ENCODE measurements around the gene ZMPSTE24. TPM values are rescaled to one million over a fixed set of nuclear protein-coding genes. Genes with fewer than 3 reads are reported as not detected.

ZMPSTE24 gene
- total and polyA plus RNA-seq, 12 donors = 14.2 to 100 (median 42.2) TPM

- no peak for DNase-seq
- Histone ChIP-seq H3K27me3 (no peaks in the 10 kb centered on the region), H3K36me3 (replicated peaks in 1 of 2) (no peaks in the 10 kb centered on the region), H3K4me3 (no peak overlapping the region), H3K9me3 (replicated peaks in 1 of 3) (no peaks in the 10 kb centered on the region), H3K4me1 (replicated peaks in 1 of 2) (no peaks in the 10 kb centered on the region), H3K27ac (no peak overlapping the region)
- intact Hi-C loops (cut with DNase I) = no loop called here
- no peak for TF ChIP-seq POLR2A (IDR thresholded peaks at IDR 0.05)
- no peak for TF ChIP-seq CTCF (IDR thresholded peaks at IDR 0.05)
- WGBS, 4 donors = 61 to 66% (median 63%) methylated on average over 4 of the region's 4 CpGs
Observed at GRCh38 chr1:40244138-40244744, 13.8 kb upstream of the ZMPSTE24 start.

GRCh38 chr1:40245686-40246085 is 12.3 kb upstream of the ZMPSTE24 start:
- no peak for TF ChIP-seq CTCF (IDR thresholded peaks at IDR 0.05)
- TF ChIP-seq POLR2A (IDR thresholded peaks at IDR 0.05) = no peak
- Histone ChIP-seq H3K4me1 (replicated peaks in 1 of 2) (no peaks in the 10 kb centered on the region), H3K27me3 (no peaks in the 10 kb centered on the region), H3K36me3 (replicated peaks in 1 of 2) (no peaks in the 10 kb centered on the region), H3K4me3 (no peak overlapping the region), H3K9me3 (replicated peaks in 1 of 3) (no peaks in the 10 kb centered on the region), H3K27ac (no peak overlapping the region)
- 87 to 93% (median 93%) methylated on average over 3 of the region's 3 CpGs for WGBS, 4 donors
- DNase-seq = no peak
- intact Hi-C loops (cut with DNase I) = no loop called here

GRCh38 chr1:40247655-40248054 is 10.4 kb upstream of the ZMPSTE24 start, which contains the start of gene TMCO2:
TMCO2 (plus strand) TSS chr1:40247937; CDS start chr1:40247994, 57 bp downstream.
- Histone ChIP-seq H3K9me3 (replicated peaks in 1 of 3) (no peaks in the 10 kb centered on the region), H3K4me3 (no peak within 1 kb of the TSS), H3K4me1 (replicated peaks in 1 of 2) (no peaks in the 10 kb centered on the region), H3K27ac (no peak within 1 kb of the TSS), H3K36me3 (replicated peaks in 1 of 2) (no peaks in the 10 kb centered on the region), H3K27me3 (no peaks in the 10 kb centered on the region)
- WGBS, 4 donors = 44 to 71% (median 68%) methylated on average over 1 of the region's 1 CpG
- DNase-seq = no peak
- no peak for TF ChIP-seq POLR2A (IDR thresholded peaks at IDR 0.05)
- TF ChIP-seq CTCF (IDR thresholded peaks at IDR 0.05) = no peak
- intact Hi-C loops (cut with DNase I) = no loop called here

- H3K4me1 ChIP-seq (replicated peaks in 1 of 2) = no peaks in the 10 kb centered on the region
- H3K27ac ChIP-seq = no peak overlapping the region
- no peaks in the 10 kb centered on the region for H3K36me3 ChIP-seq (replicated peaks in 1 of 2)
- DNase-seq = no peak
- H3K4me3 ChIP-seq = no peak overlapping the region
- intact Hi-C loops (cut with DNase I) = no loop called here
- no peaks in the 10 kb centered on the region for H3K9me3 ChIP-seq (replicated peaks in 1 of 3)
- no peaks in the 10 kb centered on the region for H3K27me3 ChIP-seq
- TF ChIP-seq CTCF (IDR thresholded peaks at IDR 0.05) = no peak
- TF ChIP-seq POLR2A (IDR thresholded peaks at IDR 0.05) = no peak
Observed at GRCh38 chr1:40248412-40248811, 9.6 kb upstream of the ZMPSTE24 start.

Data from adrenal gland (tissue), 12 donors.